Panc1 (cell line): ENCODE results near the gene ALDH4A1. TPM values are rescaled to one million over a fixed set of nuclear protein-coding genes. Genes with fewer than 3 reads are reported as not detected.

Experiments
- ATAC-seq: fragments of 200-7000 bp; cut with Tn5 transposase; 2 replicates; pipeline ENCODE4 v1.9.1; 2020; ENCODE audit warnings: mild to moderate bottlenecking, moderate library complexity
- BruUV-seq: library from RNA; stranded (reverse); fragments of 400-500 nt; replicated peaks from 2 replicates; lab custom pipeline; 2021; lab: Mats Ljungman, UMichigan
- CTCF ChIA-PET: fragments of 300-600 bp; sonication (Branson Sonifier 250); formaldehyde crosslinking; loops from one replicate; lab custom pipeline; 2022; ENCODE audit warnings: antibody characterized with exemption; lab: Charles Lee
- POLR2A ChIA-PET: fragments of 300-600 bp; sonication (Branson Sonifier 250); formaldehyde crosslinking; loops from one replicate; lab custom pipeline; 2022; ENCODE audit warnings: antibody characterized with exemption; lab: Charles Lee
- DNase-seq: peaks from one replicate; pipeline ENCODE4 v3.0.0-alpha.2; 2010; ENCODE audit warnings: low read depth, low spot score
- H3K27ac ChIP-seq: 2 replicates; pipeline ENCODE4 v1.5.1; 2011; ENCODE audit warnings: mild to moderate bottlenecking, low read length, inconsistent platforms
- H3K27me3 ChIP-seq: fragments of 200-500 bp; sonication (Bioruptor generic); 2 replicates; pipeline ENCODE4 v1.6.0; 2014; ENCODE audit warnings: low read length, inconsistent platforms; ENCODE audit not compliant: control insufficient read depth, insufficient read depth
- H3K36me3 ChIP-seq: fragments of 200-500 bp; sonication (Bioruptor generic); 2 replicates; pipeline ENCODE4 v1.5.1; 2014; ENCODE audit warnings: inconsistent platforms, mild to moderate bottlenecking, low read length, moderate library complexity; ENCODE audit not compliant: control insufficient read depth, insufficient read depth
- H3K4me1 ChIP-seq: 2 replicates; pipeline ENCODE4 v1.5.1; 2011; ENCODE audit warnings: inconsistent platforms, mild to moderate bottlenecking, low read length, moderate library complexity; ENCODE audit not compliant: control insufficient read depth, insufficient read depth
- H3K4me3 ChIP-seq, 2 experiments: 2 replicates each; pipeline ENCODE4 v1.5.1; 2011 to 2012; ENCODE audit warnings: low read depth in 2 of 2, low read length in 2 of 2, mild to moderate bottlenecking in 2 of 2, inconsistent platforms in 1 of 2, moderate library complexity in 1 of 2
- H3K9me3 ChIP-seq: fragments of 200-500 bp; sonication (Bioruptor generic); 2 replicates; pipeline ENCODE4 v1.5.1; 2014; ENCODE audit warnings: low read depth, mild to moderate bottlenecking, inconsistent platforms, low read length, moderate library complexity; ENCODE audit not compliant: control insufficient read depth, insufficient read depth
- CTCF ChIP-seq: fragments of 450-650 bp; IDR thresholded peaks from 2 replicates; pipeline ENCODE4 v1.5.1; 2017; ENCODE audit warnings: mild to moderate bottlenecking
- POLR2AphosphoS5 ChIP-seq: IDR thresholded peaks from 2 replicates; pipeline ENCODE4 v1.6.1; 2012; ENCODE audit warnings: mild to moderate bottlenecking, low read depth, low read length, moderate library complexity
- REST ChIP-seq, 2 experiments: IDR thresholded peaks; 2 replicates each; pipeline ENCODE4 v1.6.1; 2011 to 2012; ENCODE audit warnings: low read depth in 2 of 2, control low read depth in 1 of 2, low read length in 1 of 2, mild to moderate bottlenecking in 1 of 2, moderate library complexity in 1 of 2; ENCODE audit not compliant: insufficient read depth in 1 of 2
- SIN3A ChIP-seq: IDR thresholded peaks from 2 replicates; pipeline ENCODE4 v1.6.1; 2012; ENCODE audit warnings: low read depth, mild to moderate bottlenecking, low read length, moderate library complexity, borderline replicate concordance; ENCODE audit not compliant: insufficient read depth
- TCF7L2 ChIP-seq: IDR thresholded peaks from 2 replicates; pipeline ENCODE4 v1.6.1; 2011; ENCODE audit warnings: mild to moderate bottlenecking, low read depth, low read length, inconsistent platforms
- in situ Hi-C: cut with HindIII; loops from 2 replicates; pipeline ENCODE4 v1.10.0; 2016; ENCODE audit warnings: low sequenced_read_pairs, low pct_unique_long_range_greater_than_20kb
- intact Hi-C: fragments of 100-400 bp; cut with micrococcal nuclease; formaldehyde crosslinking; loops from one replicate; pipeline ENCODE4 v1.10.0; 2022; ENCODE audit not compliant: unreplicated experiment
- total RNA-seq: library from RNA; stranded (reverse); gene quantifications from one replicate; pipeline ENCODE4 v1.2.1, GENCODE V29; 2021; ENCODE audit not compliant: unreplicated experiment

The ALDH4A1 gene
- total RNA-seq, 1 experiment from 2014 or later, result 21.7 TPM

- CTCF ChIA-PET, result interaction anchor here (0.6 to 0.7 kb wide), 2 partner anchors 17 to 1206 kb away, joined by 3 read pairs; no protein-coding TSS in a partner anchor
- TF ChIP-seq POLR2AphosphoS5 (no peak), SIN3A (no peak), REST (IDR thresholded peaks at IDR 0.05; ENCODE audit: insufficient read depth in 1 of 2, low read depth in 2 of 2, low read length in 1 of 2) (no peak), CTCF (no peak), TCF7L2 (no peak)
- H3K4me3 ChIP-seq, result no peak overlapping the region
- intact Hi-C loops, result no loop called here
- H3K4me1 ChIP-seq, result no peaks in the 10 kb centered on the region
- DNase-seq (no peak), ATAC-seq (no peak)
- POLR2A ChIA-PET, result no interaction called here
- in situ Hi-C loops, result no loop called here
- no peaks in the 10 kb centered on the region for H3K9me3 ChIP-seq
- no peaks in the 10 kb centered on the region for H3K27me3 ChIP-seq
- no peak overlapping the region for H3K27ac ChIP-seq
- BruUV-seq, result no TSS peak
- H3K36me3 ChIP-seq, result no peaks in the 10 kb centered on the region; the same call in 1 of the 2 replicates
Observed at GRCh38 chr1:18890706-18891425, 11.5 kb downstream of the ALDH4A1 start.

GRCh38 chr1:18886003-18886335, 16.4 kb downstream of the ALDH4A1 start:
- Histone ChIP-seq H3K27me3 (no peaks in the 10 kb centered on the region), H3K4me1 (no peaks in the 10 kb centered on the region), H3K27ac (no peak overlapping the region), H3K36me3 (no peaks in the 10 kb centered on the region), H3K9me3 (no peaks in the 10 kb centered on the region), H3K4me3 (no peak overlapping the region)
- intact Hi-C loops (no loop called here), in situ Hi-C loops (no loop called here)
- ATAC-seq (no peak), DNase-seq (no peak)
- BruUV-seq, result no TSS peak
- no peak for TF ChIP-seq TCF7L2
- TF ChIP-seq CTCF, result no peak
- TF ChIP-seq REST (IDR thresholded peaks at IDR 0.05; ENCODE audit: insufficient read depth in 1 of 2, low read depth in 2 of 2, low read length in 1 of 2), result no peak
- no peak for TF ChIP-seq SIN3A
- no peak for TF ChIP-seq POLR2AphosphoS5
- POLR2A ChIA-PET, result no interaction called here
- CTCF ChIA-PET, result no interaction called here
